Measurements from ENCODE around the gene FBXO36. TPM values are rescaled to one million over a fixed set of nuclear protein-coding genes. Genes with fewer than 3 reads are reported as not detected.

Gene FBXO36
- total RNA-seq, 1 experiment from 2014 or later, result 3.0 TPM

- H3K27me3 Mint-ChIP-seq (ENCODE audit: low read depth), result no peaks in the 10 kb centered on the region
- Histone ChIP-seq H4K20me1 (ENCODE audit: control insufficient read depth, insufficient read depth, insufficient read length) (no peaks in the 10 kb centered on the region), H2BK5ac (ENCODE audit: insufficient read length, low read length) (no peak overlapping the region), H3K4ac (ENCODE audit: low read depth, low read length) (no peak overlapping the region), H3K18ac (ENCODE audit: insufficient read length, low read depth, low read length) (no peak overlapping the region), H2AK5ac (ENCODE audit: insufficient read length, low read length) (no peak overlapping the region), H3K27me3 (ENCODE audit: insufficient read depth, low read length) (no peaks in the 10 kb centered on the region), H3K23ac (ENCODE audit: insufficient read length, low read depth, low read length) (no peak overlapping the region), H3K9me3 (ENCODE audit: control insufficient read depth, low read depth, low read length) (no peaks in the 10 kb centered on the region), H3K9ac (ENCODE audit: extremely low read depth, insufficient read length, low read length) (no peak overlapping the region), H2AFZ (ENCODE audit: low read length) (no peak overlapping the region), H4K8ac (replicated peaks; ENCODE audit: insufficient read length, low read depth, low read length) (no peak overlapping the region), H2BK120ac (ENCODE audit: low read depth, low read length, poor library complexity, severe bottlenecking) (no peak overlapping the region), H3K79me1 (ENCODE audit: insufficient read depth, low read depth, low read length, poor library complexity, severe bottlenecking) (peaks cover 2% of the 10 kb centered on the region), H3K27ac (ENCODE audit: insufficient read length, low read depth, low read length) (no peak overlapping the region), H3T11ph (ENCODE audit: low read length) (no peak overlapping the region), H3K79me2 (ENCODE audit: insufficient read depth, low read length) (no peaks in the 10 kb centered on the region; the same call in 1 of the 2 replicates), H2BK15ac (ENCODE audit: low read depth, low read length) (no peak overlapping the region), H3K14ac (ENCODE audit: insufficient read depth, low read length) (no peak overlapping the region), H2BK20ac (ENCODE audit: low read depth, low read length, poor library complexity, severe bottlenecking) (no peak overlapping the region), H4K91ac (ENCODE audit: insufficient read length, low read depth, low read length) (no peak overlapping the region), H4K5ac (ENCODE audit: insufficient read length, low read depth, low read length) (no peak overlapping the region), H3K56ac (ENCODE audit: insufficient read length, low read depth, low read length) (no peak overlapping the region), H2BK12ac (ENCODE audit: insufficient read length, low read depth, low read length) (no peak overlapping the region), H3K4me1 (ENCODE audit: insufficient read depth, low read length) (no peaks in the 10 kb centered on the region), H3K23me2 (ENCODE audit: insufficient read length, low read depth, low read length, poor library complexity, severe bottlenecking) (no peaks in the 10 kb centered on the region), H3K4me2 (ENCODE audit: insufficient read depth, insufficient read length, low read length) (no peak overlapping the region)
- 0 out of 7 replicates have a peak overlapping the region, but pooled peaks of 1 of the 3 experiments have one; percentile 66 for H3K27ac Mint-ChIP-seq
- no CpG with 5 or more reads among the region's 2 CpGs for WGBS (ENCODE audit: extremely low coverage, insufficient read length, low lambda C conversion rate)
- no peak for TF ChIP-seq CTCF (conservative IDR thresholded peaks at IDR 0.05)
- peaks cover 0 to 5% of the 10 kb centered on the region in 2 experiments; a peak in 2 of 4 replicates for H3K4me1 Mint-ChIP-seq
- H3K36me3 Mint-ChIP-seq (ENCODE audit: insufficient read depth in 1 of 3, low read depth in 3 of 3), result peaks cover 15 to 37% (median 26%) of the 10 kb centered on the region in 3 experiments
- no peaks in the 10 kb centered on the region for H3K9me3 Mint-ChIP-seq
- no peak overlapping the region for H3K4me3 Mint-ChIP-seq
- DNase-seq, result no peak
These were observed 46.8 kb upstream of the FBXO36 start for GRCh38 chr2:229875549-229875948.

Data from H9 (cell line).